ENCODE data around the gene WDR91.

WDR91 gene

DNA sequence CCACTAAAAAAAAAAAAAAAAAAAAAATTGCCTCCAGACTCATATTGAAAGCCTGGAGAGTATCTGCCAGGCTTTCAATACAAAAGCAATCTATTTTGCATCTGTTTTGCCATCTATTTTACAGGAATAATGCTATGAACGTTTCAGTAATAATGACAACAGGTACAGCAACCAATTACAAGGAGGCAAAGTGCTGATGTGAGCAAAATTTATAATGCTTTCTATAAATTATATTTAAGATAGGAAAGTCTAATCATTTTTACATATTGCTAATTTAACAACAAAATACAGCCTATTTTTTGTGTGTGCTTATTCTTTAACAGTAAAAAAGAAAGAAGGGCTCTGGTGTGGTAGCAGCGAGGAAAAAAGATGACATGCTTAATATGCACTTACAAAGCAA, 10.0 kb downstream of the WDR91 start:
- Mint-ChIP-seq H3K4me3 (no peak overlapping the region), H3K9me3 (no peaks in the 10 kb centered on the region), H3K27ac (peak overlapping the region in 1 of 2 donors; percentile 13), H3K36me3 (ENCODE audit: insufficient read depth) (peaks cover 38% of the 10 kb centered on the region), H3K27me3 (no peaks in the 10 kb centered on the region), H3K4me1 (ENCODE audit: low read depth in 2 of 2) (peaks cover 10 to 15% of the 10 kb centered on the region in 2 donors)
- ATAC-seq (replicated peaks) (no peak), DNase-seq (no peak)

DNA sequence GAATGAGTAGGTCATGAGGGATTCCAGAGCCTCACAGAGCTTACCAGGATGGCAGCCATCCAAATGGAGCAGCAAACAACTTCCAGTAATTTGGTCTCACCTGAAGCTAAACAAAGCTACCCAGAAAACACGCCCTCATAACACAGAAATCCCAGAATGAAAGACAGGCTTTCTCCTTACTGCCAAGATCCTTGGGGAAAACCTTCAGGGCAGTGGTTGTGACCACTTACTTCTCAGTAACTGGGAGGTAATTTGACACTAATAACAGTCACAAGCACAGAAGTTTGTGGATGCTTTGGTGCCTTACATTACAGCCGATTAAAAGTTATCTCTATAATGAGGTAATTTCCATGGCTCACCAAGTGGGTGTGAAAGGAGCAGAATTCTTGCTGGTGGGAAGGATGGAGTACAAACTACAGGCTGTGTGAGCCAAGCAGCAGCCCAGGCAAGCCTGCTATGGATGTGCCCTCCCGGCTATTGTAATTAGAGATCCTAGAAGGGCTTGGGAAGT, 10.4 kb downstream of the WDR91 start:
- H3K4me1 Mint-ChIP-seq (ENCODE audit: low read depth in 2 of 2), result peaks cover 8 to 15% of the 10 kb centered on the region in 2 donors
- H3K9me3 Mint-ChIP-seq, result no peaks in the 10 kb centered on the region
- H3K27ac Mint-ChIP-seq, result no peak overlapping the region
- H3K4me3 Mint-ChIP-seq, result no peak overlapping the region
- ATAC-seq (replicated peaks), result no peak
- DNase-seq, result no peak
- H3K36me3 Mint-ChIP-seq (ENCODE audit: insufficient read depth), result peaks cover 37% of the 10 kb centered on the region
- H3K27me3 Mint-ChIP-seq, result no peaks in the 10 kb centered on the region

DNA sequence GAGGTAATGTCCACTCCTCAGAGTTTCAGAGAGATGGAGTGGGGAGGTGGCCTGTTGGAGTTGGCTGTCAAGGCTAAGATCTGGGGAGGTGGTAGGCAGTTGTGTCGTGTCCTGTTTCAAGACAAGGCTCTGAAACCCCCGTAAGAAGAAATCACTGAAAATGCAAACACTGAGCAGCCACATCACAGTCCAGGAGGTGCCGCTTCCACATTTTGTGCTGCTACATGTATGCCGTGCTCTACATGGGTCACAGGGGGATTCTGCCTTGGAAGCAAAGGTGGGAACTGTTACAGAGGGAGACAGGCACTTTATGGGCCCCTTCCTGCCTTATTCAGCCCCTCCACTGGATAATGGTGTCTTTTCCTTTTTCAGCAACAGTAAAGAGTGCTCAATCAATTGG, 11.9 kb downstream of the WDR91 start:
- no peak for DNase-seq
- peaks cover 43% of the 10 kb centered on the region for H3K36me3 Mint-ChIP-seq (ENCODE audit: insufficient read depth)
- H3K27ac Mint-ChIP-seq, result no peak overlapping the region
- ATAC-seq (replicated peaks), result no peak
- H3K9me3 Mint-ChIP-seq, result no peaks in the 10 kb centered on the region
- H3K4me1 Mint-ChIP-seq (ENCODE audit: low read depth in 2 of 2), result peaks cover 4 to 10% of the 10 kb centered on the region in 2 donors
- H3K27me3 Mint-ChIP-seq, result no peaks in the 10 kb centered on the region
- H3K4me3 Mint-ChIP-seq, result no peak overlapping the region

DNA sequence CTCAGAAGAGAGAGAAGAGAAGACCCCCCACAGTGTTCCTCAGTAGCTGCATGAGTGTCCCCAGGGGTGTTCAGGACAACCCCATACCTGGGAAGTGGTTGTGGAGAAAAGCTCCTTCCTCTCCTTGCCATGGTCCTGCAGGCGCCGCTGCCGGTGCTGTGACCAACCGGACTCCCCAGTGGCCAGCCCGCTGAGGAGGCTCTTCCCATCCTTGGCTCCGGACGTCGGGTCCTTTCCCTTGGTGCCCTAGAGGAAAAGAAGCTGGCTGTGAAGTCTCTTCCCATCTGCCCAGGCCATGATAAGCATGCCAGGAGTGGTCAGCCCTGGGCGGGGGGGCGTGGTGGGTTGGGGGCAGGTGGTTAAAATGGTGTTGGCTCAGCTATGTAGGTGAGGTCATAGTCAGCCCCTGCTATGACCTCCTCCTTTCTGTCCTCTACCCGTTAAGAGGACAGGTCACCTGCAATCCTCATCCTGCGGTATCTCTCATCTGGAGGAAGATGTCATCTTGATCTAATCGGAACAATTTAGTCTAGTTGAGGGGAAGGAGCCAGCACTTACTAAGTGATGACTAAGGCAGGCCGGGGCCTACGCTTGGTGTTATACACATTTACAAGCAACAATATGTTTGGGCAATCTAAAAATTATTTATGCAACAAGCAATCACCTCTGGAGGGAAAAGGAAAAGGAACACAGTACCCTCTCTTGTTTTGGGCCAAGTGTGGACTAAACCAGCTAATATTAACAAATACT, 13.2 kb downstream of the WDR91 start:
- Mint-ChIP-seq H3K36me3 (ENCODE audit: insufficient read depth) (peaks cover 44% of the 10 kb centered on the region), H3K4me1 (ENCODE audit: low read depth in 2 of 2) (peaks cover 4% of the 10 kb centered on the region in 2 donors), H3K4me3 (no peak overlapping the region), H3K27ac (peak overlapping the region in 1 of 2 donors; percentile 25), H3K9me3 (no peaks in the 10 kb centered on the region), H3K27me3 (no peaks in the 10 kb centered on the region)
- no peak for ATAC-seq (replicated peaks)
- no peak for DNase-seq

DNA sequence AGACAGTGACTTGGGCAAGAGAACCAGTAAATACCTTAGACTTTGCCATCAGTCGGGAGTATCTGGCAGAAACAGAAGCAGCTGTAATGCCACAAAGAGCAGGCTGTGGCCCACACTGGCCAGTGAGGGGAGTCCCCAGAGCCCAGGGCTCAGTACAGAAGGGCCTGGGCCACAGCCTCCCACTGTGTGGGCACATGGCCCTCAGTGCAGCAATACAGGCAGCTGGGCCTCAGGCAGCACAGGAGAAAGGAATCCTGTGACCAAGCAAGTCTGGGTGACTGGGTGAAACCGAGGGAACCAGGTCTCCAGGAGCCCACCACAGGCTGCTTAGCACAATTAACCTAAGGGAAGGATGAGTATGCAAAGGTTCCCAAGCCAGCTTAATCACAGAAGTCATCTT, 14.0 kb downstream of the WDR91 start:
- H3K9me3 Mint-ChIP-seq, result no peaks in the 10 kb centered on the region
- no peak overlapping the region for H3K4me3 Mint-ChIP-seq
- peaks cover 3 to 4% of the 10 kb centered on the region in 2 donors for H3K4me1 Mint-ChIP-seq (ENCODE audit: low read depth in 2 of 2)
- no peak for ATAC-seq (replicated peaks)
- no peak for DNase-seq
- no peaks in the 10 kb centered on the region for H3K27me3 Mint-ChIP-seq
- H3K36me3 Mint-ChIP-seq (ENCODE audit: insufficient read depth), result peaks cover 45% of the 10 kb centered on the region
- peak overlapping the region in 1 of 2 donors; percentile 25 for H3K27ac Mint-ChIP-seq

DNA sequence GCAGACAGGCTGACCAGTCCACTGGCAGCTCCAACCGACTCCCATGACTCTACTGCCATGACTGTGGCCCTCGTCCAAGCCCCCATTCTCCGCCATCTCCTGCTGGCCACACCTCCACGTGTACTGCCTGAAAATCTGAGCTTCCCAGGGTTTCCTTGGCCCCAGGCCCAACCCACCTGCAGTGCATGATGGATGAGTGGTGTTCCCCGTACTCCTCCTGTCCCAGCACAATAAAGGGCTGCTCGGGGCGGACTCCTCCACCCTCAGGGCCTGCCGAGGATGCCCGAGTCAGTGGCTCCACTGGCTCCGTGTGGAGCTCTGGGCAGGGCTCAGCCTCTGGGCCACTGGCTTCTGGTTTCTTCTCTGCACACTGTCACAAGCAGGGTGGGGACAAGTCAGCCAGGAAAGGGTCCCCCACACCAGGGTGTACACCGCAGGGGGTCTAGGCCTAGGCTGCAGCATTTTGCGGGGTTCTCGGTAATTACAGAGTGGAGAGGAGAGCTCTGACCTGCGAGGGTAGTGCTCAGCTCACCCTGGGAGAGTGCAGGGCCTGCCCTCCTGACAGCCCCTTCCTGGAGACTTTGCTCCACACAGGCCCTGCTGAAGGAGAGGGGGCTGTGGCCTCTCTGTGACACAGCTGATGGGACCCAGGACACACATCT, 15.2 kb downstream of the WDR91 start:
- ATAC-seq (replicated peaks) (no peak), DNase-seq (no peak)
- H3K27me3 Mint-ChIP-seq, result no peaks in the 10 kb centered on the region
- H3K4me1 Mint-ChIP-seq (ENCODE audit: low read depth in 2 of 2), result peaks cover 0 to 2% of the 10 kb centered on the region in 2 donors
- H3K9me3 Mint-ChIP-seq, result no peaks in the 10 kb centered on the region
- H3K27ac Mint-ChIP-seq, result peak overlapping the region; percentile 55 to 67
- peaks cover 48% of the 10 kb centered on the region for H3K36me3 Mint-ChIP-seq (ENCODE audit: insufficient read depth)
- no peak overlapping the region for H3K4me3 Mint-ChIP-seq

DNA sequence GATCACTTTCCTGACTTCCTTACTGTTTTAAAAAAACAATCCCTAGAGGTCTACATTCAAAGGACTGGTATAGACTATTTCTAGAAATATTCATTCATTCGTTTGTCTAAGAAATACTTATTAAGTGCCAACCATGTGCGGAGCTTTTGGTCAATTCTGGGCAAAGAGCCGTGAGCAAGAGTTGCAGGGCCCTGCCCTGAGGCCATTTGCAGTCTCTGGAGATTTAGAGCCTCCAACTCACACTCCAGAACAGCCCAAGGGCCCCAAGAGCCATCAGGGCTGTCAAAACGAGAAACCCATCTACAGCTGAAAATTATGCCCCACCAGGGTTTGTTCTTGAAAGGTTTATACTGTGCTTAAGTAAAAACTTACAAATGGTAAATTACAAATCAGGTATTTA, 16.2 kb downstream of the WDR91 start:
- Mint-ChIP-seq H3K4me1 (ENCODE audit: low read depth in 2 of 2) (peaks cover 0 to 2% of the 10 kb centered on the region in 2 donors), H3K9me3 (no peaks in the 10 kb centered on the region), H3K27ac (no peak overlapping the region), H3K27me3 (no peaks in the 10 kb centered on the region), H3K36me3 (ENCODE audit: insufficient read depth) (peaks cover 48% of the 10 kb centered on the region), H3K4me3 (no peak overlapping the region)
- no peak for DNase-seq
- ATAC-seq (replicated peaks), result no peak

DNA sequence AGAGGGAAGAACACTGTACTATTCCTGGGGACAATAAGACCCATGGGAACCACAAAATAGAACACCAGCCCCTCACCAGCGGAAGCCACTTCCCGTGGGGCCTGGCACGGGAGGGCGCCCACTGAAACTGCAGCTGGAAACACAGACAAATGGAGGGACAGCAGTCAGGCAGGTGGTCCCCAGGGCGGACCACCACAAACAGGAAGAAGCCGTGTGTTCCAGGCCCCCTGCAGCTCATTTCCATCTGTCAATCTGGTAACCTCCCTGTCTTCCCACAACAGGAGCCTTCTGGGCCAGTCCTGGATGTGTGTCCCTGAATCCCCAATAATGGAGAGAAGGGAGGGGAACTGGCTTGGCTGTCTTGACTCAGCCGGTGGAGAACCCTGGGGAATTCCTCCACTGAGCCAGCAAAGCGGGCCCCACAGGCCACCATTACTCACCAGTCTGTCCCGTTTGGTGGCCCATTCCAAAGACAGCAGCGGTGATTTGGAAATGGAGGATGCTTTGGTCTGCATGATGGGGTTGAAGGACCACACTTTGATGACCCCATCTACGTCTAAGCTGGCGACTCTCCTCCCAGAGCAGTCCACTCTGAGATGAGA, 16.7 kb downstream of the WDR91 start:
- Mint-ChIP-seq H3K27me3 (no peaks in the 10 kb centered on the region), H3K36me3 (ENCODE audit: insufficient read depth) (peaks cover 54% of the 10 kb centered on the region), H3K4me1 (ENCODE audit: low read depth in 2 of 2) (peaks cover 0 to 2% of the 10 kb centered on the region in 2 donors), H3K9me3 (no peaks in the 10 kb centered on the region), H3K27ac (peak overlapping the region in 1 of 2 donors; percentile 30), H3K4me3 (no peak overlapping the region)
- DNase-seq (no peak), ATAC-seq (replicated peaks) (no peak)

GRCh38 chr7:135193615-135194081, 17.7 kb downstream of the WDR91 start:
- no peaks in the 10 kb centered on the region for H3K4me1 Mint-ChIP-seq (ENCODE audit: low read depth in 2 of 2)
- H3K27me3 Mint-ChIP-seq, result no peaks in the 10 kb centered on the region
- no peaks in the 10 kb centered on the region for H3K9me3 Mint-ChIP-seq
- H3K36me3 Mint-ChIP-seq (ENCODE audit: insufficient read depth), result peaks cover 52% of the 10 kb centered on the region
- ATAC-seq (replicated peaks) (no peak), DNase-seq (no peak)
- no peak overlapping the region for H3K4me3 Mint-ChIP-seq
- H3K27ac Mint-ChIP-seq, result peak overlapping the region in 1 of 2 donors; percentile 30

- H3K27ac Mint-ChIP-seq, result peak overlapping the region; percentile 33 to 51
- no peaks in the 10 kb centered on the region for H3K9me3 Mint-ChIP-seq
- peaks cover 58% of the 10 kb centered on the region for H3K36me3 Mint-ChIP-seq (ENCODE audit: insufficient read depth)
- no peaks in the 10 kb centered on the region for H3K4me1 Mint-ChIP-seq (ENCODE audit: low read depth in 2 of 2)
- H3K4me3 Mint-ChIP-seq, result no peak overlapping the region
- ATAC-seq (replicated peaks) (no peak), DNase-seq (no peak)
- H3K27me3 Mint-ChIP-seq, result no peaks in the 10 kb centered on the region
These were observed 18.3 kb downstream of the WDR91 start for GRCh38 chr7:135192914-135193536.

- no peak for DNase-seq
- Mint-ChIP-seq H3K4me3 (no peak overlapping the region), H3K27me3 (no peaks in the 10 kb centered on the region), H3K36me3 (ENCODE audit: insufficient read depth) (peaks cover 61% of the 10 kb centered on the region), H3K9me3 (no peaks in the 10 kb centered on the region), H3K4me1 (ENCODE audit: low read depth in 2 of 2) (no peaks in the 10 kb centered on the region), H3K27ac (no peak overlapping the region)
- no peak for ATAC-seq (replicated peaks)
These were observed 20.6 kb downstream of the WDR91 start for GRCh38 chr7:135190703-135191102.

DNA sequence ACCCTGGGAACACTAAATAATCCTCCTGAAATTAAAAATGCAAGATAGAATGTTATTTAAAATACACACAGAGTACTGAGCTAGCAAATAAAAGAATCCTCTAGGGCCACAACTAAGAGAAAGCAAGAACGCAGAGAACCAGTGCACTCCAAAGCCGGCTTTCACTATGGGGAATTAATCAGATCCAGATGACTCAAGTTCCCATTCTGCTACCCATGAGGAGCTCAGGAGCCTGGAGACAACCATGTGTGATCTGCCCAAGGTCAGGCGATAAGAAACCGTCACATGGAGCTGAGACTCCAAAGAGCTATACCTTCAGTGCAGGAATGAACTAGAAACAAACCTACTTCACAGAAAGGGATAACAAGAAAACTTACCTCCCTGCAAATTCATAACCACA, 21.4 kb downstream of the WDR91 start:
- no peak for ATAC-seq (replicated peaks)
- Mint-ChIP-seq H3K27me3 (no peaks in the 10 kb centered on the region), H3K9me3 (no peaks in the 10 kb centered on the region), H3K4me1 (ENCODE audit: low read depth in 2 of 2) (no peaks in the 10 kb centered on the region), H3K4me3 (no peak overlapping the region), H3K27ac (peak overlapping the region in 1 of 2 donors; percentile 42), H3K36me3 (ENCODE audit: insufficient read depth) (peaks cover 62% of the 10 kb centered on the region)
- no peak for DNase-seq

DNA sequence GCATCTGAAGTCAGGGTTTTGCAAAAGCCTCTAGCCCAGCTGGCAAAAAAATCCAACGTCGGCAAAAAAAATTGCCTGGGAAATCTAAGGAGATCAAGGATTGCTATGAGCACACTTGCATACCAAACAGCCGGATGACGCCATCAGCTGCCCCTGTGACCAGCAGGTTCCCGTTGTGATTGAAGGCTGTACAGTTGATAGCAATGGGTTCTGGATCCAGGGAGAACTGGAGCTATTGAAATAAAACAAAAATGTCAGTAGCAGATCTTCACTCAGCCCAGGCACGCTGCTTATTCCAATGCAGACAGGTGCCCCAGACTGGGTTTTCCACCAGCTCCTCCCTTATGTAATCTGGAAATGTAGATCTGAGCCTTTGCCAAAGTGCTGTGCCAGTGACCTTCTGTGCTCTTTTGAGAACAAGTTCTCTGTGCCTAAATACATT, 22.1 kb downstream of the WDR91 start:
- no peaks in the 10 kb centered on the region for H3K9me3 Mint-ChIP-seq
- no peaks in the 10 kb centered on the region for H3K27me3 Mint-ChIP-seq
- H3K36me3 Mint-ChIP-seq (ENCODE audit: insufficient read depth), result peaks cover 59% of the 10 kb centered on the region
- ATAC-seq (replicated peaks) (no peak), DNase-seq (no peak)
- peak overlapping the region in 1 of 2 donors; percentile 42 for H3K27ac Mint-ChIP-seq
- H3K4me3 Mint-ChIP-seq, result no peak overlapping the region
- H3K4me1 Mint-ChIP-seq (ENCODE audit: low read depth in 2 of 2), result no peaks in the 10 kb centered on the region
